Erythroblast (primary cell): ENCODE results near the gene CISTR.

Source experiments
- DNase-seq, 2 experiments: peaks; one replicate each; lab custom pipeline; 2025; lab: John Stamatoyannopoulos, UW
- GATA1 ChIP-seq: IDR thresholded peaks from 2 replicates; pipeline ENCODE4 v1.6.1; 2011; ENCODE audit warnings: low read depth, mild to moderate bottlenecking, control low read depth, low read length, moderate library complexity
- POLR2A ChIP-seq: IDR thresholded peaks from 2 replicates; pipeline ENCODE4 v1.6.1; 2011; ENCODE audit warnings: mild to moderate bottlenecking, low read length

Gene CISTR

DNA sequence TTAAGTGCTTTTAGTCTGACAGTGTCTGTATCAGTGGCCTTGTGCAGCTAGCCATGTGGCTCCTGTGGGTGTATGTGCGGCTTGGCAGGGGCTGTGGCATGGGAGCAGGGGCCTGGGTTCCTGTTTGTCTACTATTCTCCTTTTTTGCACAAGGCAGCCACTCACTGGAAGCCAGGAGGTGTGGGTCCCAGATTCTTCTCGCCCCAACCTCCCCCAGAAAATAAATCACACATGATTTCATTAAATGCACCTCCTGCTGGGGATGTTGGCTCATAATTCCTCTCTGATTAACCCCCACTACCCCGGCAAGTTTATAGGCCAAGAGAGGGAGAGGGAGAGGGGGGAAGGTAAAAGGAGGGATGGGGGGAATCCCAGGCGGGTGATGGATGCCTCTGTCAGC lies 42.1 kb downstream of the CISTR start:
- TF ChIP-seq GATA1: no peak
- no peak for TF ChIP-seq POLR2A
- DNase-seq: no peak

DNA sequence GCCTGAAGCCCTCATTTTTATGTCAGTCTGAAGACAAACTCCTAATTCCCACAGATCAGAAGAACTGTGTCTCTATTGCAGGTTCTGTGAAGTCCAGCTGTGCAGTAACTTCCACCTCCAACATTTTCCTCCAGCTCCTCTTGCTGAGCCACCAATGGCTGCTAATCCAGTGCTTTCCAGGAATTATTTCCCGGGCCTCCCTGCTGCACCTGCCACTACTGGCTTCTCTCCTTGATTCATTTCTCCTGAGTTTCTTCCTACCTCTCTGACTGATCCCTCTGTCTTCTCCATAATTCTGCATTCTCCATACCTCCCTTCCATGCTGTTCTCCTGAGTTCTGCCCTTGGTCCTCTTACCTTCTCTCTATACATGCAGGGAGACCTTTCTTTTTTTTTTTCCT lies 45.7 kb downstream of the CISTR start:
- DNase-seq: no peak

GRCh38 chr12:53703756-53704155 lies 48.0 kb downstream of the CISTR start:
- no peak for TF ChIP-seq POLR2A
- no peak for DNase-seq

More for the DNA sequence above, 45.7 kb downstream of the CISTR start:
- TF ChIP-seq POLR2A: no peak
- no peak for TF ChIP-seq GATA1

- peak; percentile 60 to 80 for DNase-seq
- TF ChIP-seq GATA1: no peak
- TF ChIP-seq POLR2A: no peak
Observed at GRCh38 chr12:53701518-53702264, 50.1 kb downstream of the CISTR start.

DNA sequence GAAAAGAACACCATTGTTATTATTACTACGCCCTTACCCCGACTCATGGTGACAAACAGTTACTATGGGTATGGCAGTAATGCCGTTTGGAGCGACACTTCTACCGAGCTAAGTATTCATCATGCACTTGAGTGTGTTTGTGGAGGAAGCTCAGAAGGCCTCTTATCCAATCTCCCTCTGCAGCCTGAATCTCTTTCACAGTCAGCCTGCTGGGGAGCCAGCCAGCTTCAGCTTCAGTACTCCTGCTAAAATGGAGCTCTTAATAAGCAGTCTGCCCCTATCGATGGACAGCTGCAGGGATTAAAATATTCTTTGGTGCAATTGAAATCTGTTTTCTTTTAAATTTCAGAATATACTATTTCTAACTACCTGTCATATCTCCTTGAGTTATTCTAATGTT lies 51.2 kb downstream of the CISTR start:
- no peak for DNase-seq
- TF ChIP-seq POLR2A (no peak), GATA1 (no peak)

DNA sequence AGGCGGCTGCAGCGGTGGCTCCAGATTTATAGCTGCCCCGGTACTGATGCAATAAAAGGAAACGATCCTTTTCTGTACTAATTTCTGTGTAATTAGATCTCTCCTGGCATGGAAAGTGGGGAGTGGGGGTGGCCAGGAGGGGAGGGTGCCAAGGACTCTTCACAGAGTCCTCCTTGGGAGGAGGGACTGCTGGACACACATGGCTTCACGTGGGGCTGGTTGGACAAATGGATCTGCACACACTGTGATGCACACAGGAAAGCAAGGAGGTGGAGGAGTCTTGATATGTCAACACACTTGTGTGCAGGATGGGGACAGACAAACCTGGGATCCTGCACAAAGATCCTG lies 52.1 kb downstream of the CISTR start:
- no peak for TF ChIP-seq POLR2A
- DNase-seq: no peak

DNA sequence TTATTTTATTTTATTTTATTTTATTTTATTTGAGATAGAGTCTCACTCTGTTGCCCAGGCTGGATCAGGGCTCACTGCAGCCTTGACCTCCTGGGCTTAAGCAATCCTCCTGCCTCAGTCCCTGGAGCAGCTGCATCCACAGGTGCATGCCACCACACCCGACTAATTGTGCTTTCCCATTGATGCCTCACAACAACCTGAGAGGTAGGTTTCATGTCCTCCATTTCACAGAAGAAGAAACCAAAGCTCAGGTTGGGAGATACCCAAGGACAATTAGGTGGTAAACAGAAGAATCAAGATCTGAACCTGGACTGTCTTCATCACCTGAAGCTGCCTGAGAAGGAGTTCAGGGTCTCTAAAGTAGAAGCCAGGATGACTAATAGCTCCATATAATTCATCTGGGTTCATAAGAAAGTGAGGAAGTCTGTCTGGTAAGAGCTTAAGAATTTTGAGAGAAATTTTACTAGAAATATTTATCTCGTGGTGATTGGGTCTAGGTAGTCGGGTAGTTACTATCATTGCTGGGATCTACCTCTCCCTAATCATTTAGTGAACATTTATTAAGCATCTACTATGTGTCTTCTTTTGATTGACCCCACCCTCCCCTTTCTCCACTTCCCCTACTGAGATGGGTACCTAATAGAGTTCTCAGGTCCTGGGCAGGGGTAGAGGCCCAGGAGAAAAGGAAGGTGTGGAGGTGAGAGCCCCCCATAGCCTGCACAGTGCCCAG lies 52.7 kb downstream of the CISTR start:
- no peak for DNase-seq
- TF ChIP-seq GATA1: no peak
- no peak for TF ChIP-seq POLR2A

DNA sequence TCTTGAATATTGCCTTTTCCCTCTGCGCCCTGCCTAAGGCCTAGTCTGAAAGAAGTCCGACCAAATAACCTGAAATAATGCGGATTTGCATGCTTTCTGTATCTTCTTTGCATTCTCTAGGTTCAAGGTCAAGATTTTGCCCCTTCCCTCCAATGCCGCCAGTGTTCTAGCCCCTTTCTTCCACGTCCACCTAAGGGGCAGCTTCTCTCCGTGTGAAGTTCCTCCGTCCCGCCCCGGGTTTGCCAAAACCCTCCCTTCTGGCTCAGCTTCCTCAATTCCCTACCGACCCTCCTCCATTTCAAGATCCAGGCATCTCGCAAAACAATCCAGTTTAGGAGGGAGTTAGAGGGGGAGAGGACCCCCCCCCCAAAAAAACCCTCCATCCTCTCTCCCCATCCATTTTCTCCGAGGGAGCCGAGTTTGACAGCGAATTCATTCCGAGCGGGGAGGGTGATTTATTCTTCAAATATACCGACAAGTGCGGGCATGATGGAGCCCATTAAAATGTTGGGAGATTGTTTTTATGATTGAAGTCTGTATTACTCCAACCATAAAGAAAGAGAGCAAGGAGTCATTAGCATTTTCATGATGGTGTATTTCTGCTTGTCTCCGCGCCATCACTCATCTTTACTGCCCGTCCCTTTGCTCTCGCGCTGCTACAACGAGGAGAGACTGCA lies 55.0 kb downstream of the CISTR start:
- no peak for TF ChIP-seq POLR2A
- TF ChIP-seq GATA1: no peak
- DNase-seq: no peak
